ENCODE measurements around the gene UACA. TPM values are rescaled to one million over a fixed set of nuclear protein-coding genes. Genes with fewer than 3 reads are reported as not detected.

The UACA gene
- total RNA-seq, 1 experiment from 2014 or later, result 44.8 TPM

- TF ChIP-seq CDX4 (CRISPR knock-in tag; IDR thresholded peaks at IDR 0.05; ENCODE audit: borderline replicate concordance) (no peak), FOXK1 (CRISPR knock-in tag; IDR thresholded peaks at IDR 0.05) (no peak), ZNF281 (CRISPR knock-in tag; IDR thresholded peaks at IDR 0.05) (no peak), NFYB (CRISPR knock-in tag; conservative IDR thresholded peaks at IDR 0.05; ENCODE audit: low read depth) (no peak), ZBTB21 (CRISPR knock-in tag; IDR thresholded peaks at IDR 0.05; ENCODE audit: borderline replicate concordance) (no peak)
- TF ChIP-seq, protein P1, sequence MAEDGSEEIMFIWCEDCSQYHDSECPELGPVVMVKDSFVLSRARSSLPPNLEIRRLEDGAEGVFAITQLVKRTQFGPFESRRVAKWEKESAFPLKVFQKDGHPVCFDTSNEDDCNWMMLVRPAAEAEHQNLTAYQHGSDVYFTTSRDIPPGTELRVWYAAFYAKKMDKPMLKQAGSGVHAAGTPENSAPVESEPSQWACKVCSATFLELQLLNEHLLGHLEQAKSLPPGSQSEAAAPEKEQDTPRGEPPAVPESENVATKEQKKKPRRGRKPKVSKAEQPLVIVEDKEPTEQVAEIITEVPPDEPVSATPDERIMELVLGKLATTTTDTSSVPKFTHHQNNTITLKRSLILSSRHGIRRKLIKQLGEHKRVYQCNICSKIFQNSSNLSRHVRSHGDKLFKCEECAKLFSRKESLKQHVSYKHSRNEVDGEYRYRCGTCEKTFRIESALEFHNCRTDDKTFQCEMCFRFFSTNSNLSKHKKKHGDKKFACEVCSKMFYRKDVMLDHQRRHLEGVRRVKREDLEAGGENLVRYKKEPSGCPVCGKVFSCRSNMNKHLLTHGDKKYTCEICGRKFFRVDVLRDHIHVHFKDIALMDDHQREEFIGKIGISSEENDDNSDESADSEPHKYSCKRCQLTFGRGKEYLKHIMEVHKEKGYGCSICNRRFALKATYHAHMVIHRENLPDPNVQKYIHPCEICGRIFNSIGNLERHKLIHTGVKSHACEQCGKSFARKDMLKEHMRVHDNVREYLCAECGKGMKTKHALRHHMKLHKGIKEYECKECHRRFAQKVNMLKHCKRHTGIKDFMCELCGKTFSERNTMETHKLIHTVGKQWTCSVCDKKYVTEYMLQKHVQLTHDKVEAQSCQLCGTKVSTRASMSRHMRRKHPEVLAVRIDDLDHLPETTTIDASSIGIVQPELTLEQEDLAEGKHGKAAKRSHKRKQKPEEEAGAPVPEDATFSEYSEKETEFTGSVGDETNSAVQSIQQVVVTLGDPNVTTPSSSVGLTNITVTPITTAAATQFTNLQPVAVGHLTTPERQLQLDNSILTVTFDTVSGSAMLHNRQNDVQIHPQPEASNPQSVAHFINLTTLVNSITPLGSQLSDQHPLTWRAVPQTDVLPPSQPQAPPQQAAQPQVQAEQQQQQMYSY (CRISPR knock-in tag; IDR thresholded peaks at IDR 0.05), result no peak
These were observed 31.9 kb upstream of the UACA start (continued) for GRCh38 chr15:70795311-70795665.

DNA sequence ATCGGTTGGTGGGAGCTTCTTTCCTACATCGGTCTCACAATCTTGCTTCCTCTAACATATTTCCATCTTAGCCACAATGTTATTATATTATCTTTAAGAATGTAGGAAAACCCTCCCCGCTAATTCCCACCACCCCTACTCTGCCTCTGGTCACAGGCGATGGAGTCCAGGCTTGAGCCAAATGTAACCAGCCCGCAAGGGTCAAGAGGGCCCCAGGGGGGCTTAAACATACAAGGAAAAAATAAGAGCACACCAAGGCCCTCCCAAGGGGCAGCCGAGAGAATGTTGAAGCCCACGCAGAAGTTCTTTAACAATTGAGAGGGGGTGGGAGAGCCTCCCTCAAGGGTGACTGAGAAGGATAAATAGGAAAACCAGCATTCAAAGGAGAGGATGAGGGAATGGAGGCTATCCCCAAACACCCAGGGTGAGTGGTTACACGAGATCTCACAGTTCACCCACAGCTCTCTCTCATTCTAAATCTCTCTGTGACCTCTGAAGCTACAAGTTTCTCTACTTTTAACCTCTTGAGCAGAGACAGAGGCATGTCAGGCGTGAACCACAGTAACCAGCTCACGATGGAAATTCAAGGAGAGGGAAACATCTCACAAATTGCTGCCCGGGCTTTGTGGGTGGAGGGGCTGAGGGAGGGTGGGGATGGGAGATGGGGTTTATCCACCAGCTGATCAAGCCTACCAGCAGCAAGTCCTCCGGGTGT lies 31.4 kb upstream of the UACA start:
- ChIA-PET POLR2A (no interaction called here), CTCF (interaction anchor here (0.6 to 1.5 kb wide), 3 partner anchors 17 to 30 kb away, joined by 3 to 7 read pairs (median 3); no protein-coding TSS in a partner anchor)
- H3K27ac Mint-ChIP-seq, result no peak overlapping the region
- H3K9me3 Mint-ChIP-seq, result no peaks in the 10 kb centered on the region
- H3K4me1 Mint-ChIP-seq, result peaks cover 12% of the 10 kb centered on the region
- H3K27me3 Mint-ChIP-seq (ENCODE audit: low read depth), result no peaks in the 10 kb centered on the region
- H3K4me3 Mint-ChIP-seq, result no peak overlapping the region
- no peaks in the 10 kb centered on the region for H3K36me3 Mint-ChIP-seq
- DNase-seq (ENCODE audit: low spot score), result no peak
- no peak for ATAC-seq
- TF ChIP-seq ZNF416 (CRISPR knock-in tag; IDR thresholded peaks at IDR 0.05) (no peak), NR1H2 (CRISPR knock-in tag; IDR thresholded peaks at IDR 0.05) (no peak), GTF2I (CRISPR knock-in tag; conservative IDR thresholded peaks at IDR 0.05) (no peak), ZNF425 (CRISPR knock-in tag; conservative IDR thresholded peaks at IDR 0.05) (no peak), ESRRA (CRISPR knock-in tag; IDR thresholded peaks at IDR 0.05; ENCODE audit: borderline replicate concordance) (no peak), RORB (CRISPR knock-in tag; IDR thresholded peaks at IDR 0.05) (no peak), ATF1 (CRISPR knock-in tag; IDR thresholded peaks at IDR 0.05) (no peak), PREB (CRISPR knock-in tag; IDR thresholded peaks at IDR 0.05; ENCODE audit: borderline replicate concordance) (no peak), KAT7 (CRISPR knock-in tag; IDR thresholded peaks at IDR 0.05; ENCODE audit: borderline replicate concordance) (no peak), ZNF423 (CRISPR knock-in tag; IDR thresholded peaks at IDR 0.05) (no peak), CREB1 (CRISPR knock-in tag; IDR thresholded peaks at IDR 0.05) (no peak), ELF4 (CRISPR knock-in tag; IDR thresholded peaks at IDR 0.05; ENCODE audit: low read depth) (no peak)
- TF ChIP-seq, protein P2, sequence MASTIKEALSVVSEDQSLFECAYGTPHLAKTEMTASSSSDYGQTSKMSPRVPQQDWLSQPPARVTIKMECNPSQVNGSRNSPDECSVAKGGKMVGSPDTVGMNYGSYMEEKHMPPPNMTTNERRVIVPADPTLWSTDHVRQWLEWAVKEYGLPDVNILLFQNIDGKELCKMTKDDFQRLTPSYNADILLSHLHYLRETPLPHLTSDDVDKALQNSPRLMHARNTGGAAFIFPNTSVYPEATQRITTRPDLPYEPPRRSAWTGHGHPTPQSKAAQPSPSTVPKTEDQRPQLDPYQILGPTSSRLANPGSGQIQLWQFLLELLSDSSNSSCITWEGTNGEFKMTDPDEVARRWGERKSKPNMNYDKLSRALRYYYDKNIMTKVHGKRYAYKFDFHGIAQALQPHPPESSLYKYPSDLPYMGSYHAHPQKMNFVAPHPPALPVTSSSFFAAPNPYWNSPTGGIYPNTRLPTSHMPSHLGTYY (CRISPR knock-in tag; IDR thresholded peaks at IDR 0.05), result no peak
- TF ChIP-seq, protein P3, sequence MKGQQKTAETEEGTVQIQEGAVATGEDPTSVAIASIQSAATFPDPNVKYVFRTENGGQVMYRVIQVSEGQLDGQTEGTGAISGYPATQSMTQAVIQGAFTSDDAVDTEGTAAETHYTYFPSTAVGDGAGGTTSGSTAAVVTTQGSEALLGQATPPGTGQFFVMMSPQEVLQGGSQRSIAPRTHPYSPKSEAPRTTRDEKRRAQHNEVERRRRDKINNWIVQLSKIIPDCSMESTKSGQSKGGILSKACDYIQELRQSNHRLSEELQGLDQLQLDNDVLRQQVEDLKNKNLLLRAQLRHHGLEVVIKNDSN (CRISPR knock-in tag; IDR thresholded peaks at IDR 0.05), result no peak
- TF ChIP-seq, protein P4, sequence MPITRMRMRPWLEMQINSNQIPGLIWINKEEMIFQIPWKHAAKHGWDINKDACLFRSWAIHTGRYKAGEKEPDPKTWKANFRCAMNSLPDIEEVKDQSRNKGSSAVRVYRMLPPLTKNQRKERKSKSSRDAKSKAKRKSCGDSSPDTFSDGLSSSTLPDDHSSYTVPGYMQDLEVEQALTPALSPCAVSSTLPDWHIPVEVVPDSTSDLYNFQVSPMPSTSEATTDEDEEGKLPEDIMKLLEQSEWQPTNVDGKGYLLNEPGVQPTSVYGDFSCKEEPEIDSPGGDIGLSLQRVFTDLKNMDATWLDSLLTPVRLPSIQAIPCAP (CRISPR knock-in tag; IDR thresholded peaks at IDR 0.05), result no peak
